Stimulated activated CD8-positive, alpha-beta memory T cell treated with anti-CD3 and anti-CD28 coated beads, Interleukin-2, amount 100 ng/mL, for 48 hours (primary cell): Measurements from ENCODE around the gene NMNAT3.
"Not testable (repeated sequence)": the region's sequence is repeated elsewhere in the genome, so short reads cannot be mapped to it uniquely, and the experiment has no call there.

Experiments
- DNase-seq, 2 donors: peaks; one replicate each; pipeline ENCODE4 v3.0.0-alpha.2; 2020; ENCODE audit warnings: low read depth in 2 of 2

NMNAT3 gene

DNA sequence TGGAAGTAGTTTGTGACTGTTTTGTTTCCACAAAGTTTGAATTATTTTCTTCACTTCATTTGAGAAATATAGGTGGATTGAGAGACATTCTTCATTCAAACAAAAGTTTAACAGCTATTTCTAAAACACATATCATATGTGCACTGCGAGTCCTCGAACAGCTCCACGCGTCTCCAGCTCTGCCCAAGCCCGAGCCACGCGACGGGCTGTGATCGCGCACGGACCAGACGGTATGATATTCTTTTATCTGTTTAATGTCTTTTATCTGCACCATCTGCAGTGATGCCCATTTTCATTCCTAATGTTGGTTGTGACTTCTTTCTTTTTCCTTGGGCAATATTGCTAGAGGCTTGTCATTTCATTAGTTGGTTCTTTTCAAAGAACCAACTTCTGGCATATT lies 94.1 kb downstream of the NMNAT3 start:
- DNase-seq, result not testable (repeated sequence)

DNA sequence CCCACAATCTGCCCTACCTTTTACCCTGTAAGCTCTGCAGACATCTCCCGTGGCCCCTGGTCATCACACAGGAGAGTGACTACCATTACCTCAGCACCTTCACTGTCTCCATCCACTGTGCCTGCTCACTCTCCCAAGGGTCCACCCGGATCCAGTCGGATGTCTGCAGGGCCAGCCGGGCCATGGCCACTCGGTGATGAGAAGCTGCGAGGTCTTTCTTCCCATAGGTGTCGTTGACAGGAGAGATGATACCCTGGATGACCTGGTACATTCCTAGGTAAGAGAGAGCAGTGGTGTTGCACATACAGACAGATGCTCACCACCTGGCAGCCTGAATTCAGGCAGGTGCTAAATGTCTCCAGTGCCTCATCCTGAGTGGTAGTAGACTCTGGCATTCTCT lies 99.0 kb downstream of the NMNAT3 start:
- DNase-seq, result no peak

DNA sequence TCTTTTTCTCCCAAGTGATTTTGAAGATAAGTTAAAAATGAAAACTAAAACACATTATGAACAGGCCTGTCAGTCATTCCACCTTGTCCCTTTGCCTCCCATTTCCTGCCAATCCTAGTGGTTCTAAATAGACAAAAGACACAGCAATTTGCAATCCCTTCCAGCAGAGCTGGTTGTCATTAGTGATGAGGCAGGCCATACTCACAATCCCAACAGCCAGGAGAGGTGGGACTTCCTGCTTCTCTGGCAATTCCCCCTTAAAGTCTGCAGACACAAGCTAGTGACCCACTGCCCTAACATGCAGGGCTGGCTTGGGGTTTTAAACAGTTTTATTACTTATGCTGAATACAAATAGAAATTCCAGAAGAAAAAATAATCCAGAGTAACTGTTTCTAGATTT lies 99.9 kb downstream of the NMNAT3 start:
- DNase-seq, result no peak

DNA sequence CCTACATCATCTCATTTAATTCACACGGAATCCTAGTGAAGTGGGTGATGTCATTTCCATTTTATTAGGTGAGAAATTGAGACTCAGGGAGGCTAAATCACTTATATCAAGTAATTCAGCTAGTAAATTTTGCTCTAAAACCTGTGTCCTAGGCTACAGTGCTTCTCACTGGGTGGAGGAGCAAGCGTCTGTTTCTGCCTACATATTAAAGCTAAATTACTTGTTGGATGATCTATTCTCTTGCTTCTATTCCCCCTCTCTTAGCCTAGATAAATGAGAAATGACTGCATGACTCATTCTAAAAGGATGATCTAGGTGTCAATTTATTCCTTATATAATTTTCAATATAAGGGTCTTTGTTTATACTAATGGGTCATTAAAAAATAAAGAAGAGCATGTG lies 100.4 kb downstream of the NMNAT3 start:
- DNase-seq, result no peak

DNA sequence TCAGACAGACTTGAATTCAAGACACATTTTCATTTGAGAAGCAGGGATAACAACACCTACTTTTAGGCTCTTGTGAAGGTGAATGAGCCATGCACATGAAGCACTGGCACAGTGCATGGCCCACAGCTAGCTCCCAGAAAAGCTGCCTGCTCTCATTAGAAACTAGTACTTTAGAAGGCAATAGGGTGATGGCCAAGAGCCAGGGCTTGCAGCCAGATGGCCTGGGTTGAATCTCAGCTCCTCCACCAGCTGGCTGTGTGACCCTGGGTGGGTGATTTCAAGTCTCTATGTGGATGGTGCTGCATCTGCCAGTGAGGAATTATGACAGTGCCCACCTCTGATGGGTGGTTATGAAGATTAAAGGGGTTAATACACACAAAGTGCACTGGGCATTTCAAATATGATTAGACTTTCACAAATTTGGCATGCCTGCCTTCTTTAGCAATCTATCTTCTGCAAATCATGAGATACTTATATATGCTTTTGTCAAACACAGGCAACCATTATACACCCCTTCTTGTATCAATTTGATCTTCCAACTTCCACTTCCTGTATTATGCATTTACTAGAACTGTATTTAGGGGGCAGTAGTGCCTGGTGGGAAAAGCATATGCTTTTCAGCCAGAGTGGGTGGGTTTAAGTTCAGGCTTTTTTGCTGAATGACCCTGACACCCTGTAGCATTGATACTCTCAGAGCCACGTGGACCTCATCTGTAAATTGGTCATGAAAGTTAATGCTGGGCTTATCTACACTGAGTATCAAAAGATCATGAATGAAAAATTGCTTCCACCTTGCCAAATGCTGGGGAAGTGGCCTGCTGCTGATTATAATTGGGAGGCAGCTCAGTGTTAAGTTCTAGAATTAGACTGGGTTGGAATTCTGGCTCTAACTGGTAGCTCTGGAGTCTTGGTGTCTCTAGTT lies 103.5 kb downstream of the NMNAT3 start:
- no peak for DNase-seq

DNA sequence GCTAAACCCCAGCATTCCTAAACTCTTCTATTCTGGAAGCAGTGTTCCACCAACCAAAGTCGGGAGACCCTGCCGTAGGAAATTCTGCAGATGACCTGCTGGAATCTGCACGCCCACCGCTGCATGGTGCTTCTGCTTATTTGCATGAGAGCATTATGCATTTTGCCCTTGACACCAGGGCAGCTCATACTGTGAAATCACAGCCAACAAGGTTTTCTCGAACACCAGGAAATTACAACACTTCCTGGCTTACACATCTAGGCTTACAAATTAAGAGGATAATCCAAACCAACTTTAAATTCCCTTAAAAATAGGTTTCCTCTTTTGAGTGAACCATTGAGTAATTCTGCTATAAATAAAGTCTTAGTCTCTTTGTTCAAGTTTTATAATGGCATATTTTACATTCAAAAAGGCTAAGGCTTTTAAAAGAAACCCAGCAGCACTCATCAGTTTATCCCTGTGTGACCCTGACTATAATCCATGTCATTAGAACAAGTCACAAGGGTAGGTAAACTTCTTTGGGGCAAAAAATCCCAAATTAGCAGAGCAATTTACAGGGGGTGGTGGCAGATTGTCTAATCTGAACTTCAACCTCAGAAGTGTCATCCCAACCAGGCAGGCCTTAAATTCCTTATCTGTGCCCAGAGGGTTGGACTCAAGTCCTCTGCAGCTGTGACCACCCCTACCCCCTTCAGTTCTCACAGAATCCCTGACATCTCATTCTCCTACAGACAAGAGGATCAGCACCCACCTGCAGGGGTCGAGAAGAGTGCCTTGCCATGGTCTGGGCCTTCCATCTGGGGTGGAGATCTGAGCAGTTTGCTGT lies 104.7 kb downstream of the NMNAT3 start:
- DNase-seq, result no peak

DNA sequence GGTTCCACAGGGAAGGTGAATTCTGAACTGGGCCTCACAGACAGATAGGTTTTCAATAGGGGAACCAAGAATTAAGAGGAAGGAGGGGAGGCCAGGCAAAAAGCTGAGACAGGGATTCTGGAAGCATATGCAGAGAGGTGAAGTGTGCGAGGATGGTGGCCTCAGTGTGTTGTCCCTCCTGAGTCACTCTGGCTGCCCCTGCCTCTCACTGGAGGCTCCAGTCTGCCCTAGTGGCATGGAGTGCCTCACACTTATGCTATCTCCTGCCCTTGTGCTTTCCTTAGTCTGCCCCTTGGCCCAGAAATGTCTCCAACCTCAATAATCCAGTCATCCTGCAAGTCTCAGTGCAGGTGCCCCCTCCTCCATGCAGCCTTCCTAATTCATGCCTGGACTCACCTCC lies 106.1 kb downstream of the NMNAT3 start:
- no peak for DNase-seq

DNA sequence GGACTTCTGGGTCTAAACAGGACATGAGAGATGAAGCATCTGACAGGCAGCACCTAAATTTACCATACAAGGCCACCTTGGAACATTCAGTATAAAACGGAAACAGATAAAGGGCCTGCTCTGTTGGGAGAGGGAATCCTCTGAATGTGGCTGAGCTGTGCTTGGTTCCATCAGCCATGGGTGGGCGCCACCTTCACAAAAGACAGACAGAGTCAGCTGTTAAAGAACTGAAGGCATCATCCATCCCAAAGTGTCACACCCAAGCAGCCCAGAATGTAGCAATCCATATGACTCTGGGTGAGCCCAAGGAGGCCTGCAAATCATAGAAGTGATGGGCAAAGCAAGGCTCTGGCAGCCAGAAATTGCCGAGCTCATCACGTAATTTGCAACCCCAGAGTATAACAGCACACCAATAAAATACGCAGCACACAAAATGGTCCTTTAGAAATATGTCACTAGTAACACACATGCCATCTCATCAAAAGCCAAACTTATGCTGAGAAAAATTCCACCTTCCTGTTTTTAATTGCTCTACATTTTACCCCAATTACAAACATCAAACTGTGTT lies 113.4 kb downstream of the NMNAT3 start:
- no peak for DNase-seq

DNA sequence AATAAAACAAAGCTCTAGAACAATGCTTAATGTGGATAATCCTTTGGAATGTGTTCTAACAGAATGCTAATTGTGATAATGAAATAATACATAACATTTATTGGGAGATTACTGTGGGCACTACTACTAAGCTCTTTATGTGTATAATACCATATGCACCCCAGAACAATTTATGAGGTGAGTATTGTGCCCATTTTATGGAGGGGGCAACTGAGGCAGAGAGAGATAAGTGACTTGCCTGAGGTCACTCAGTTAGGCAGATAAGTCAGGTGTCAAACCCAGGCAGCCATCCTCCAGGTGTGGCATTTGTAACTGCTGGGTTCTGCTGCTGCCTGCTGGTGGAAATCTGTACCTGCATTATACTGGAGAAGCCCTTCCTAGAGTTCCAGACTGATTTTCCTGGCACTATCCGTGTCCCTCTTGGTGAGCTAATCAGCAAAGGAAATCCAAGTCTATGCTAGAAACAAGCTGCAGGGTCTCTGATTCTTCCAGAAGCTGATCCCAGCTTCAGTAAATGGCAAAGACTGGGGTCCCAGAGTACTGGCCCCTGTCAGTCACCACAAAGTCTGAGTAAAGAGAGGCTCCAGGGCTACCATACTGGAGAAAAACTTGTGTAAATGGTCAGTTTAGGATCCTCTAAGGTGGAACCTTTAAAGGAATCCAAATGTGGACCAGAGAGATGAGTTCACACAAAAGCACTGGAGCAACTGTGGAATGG lies 115.7 kb downstream of the NMNAT3 start:
- no peak for DNase-seq

DNA sequence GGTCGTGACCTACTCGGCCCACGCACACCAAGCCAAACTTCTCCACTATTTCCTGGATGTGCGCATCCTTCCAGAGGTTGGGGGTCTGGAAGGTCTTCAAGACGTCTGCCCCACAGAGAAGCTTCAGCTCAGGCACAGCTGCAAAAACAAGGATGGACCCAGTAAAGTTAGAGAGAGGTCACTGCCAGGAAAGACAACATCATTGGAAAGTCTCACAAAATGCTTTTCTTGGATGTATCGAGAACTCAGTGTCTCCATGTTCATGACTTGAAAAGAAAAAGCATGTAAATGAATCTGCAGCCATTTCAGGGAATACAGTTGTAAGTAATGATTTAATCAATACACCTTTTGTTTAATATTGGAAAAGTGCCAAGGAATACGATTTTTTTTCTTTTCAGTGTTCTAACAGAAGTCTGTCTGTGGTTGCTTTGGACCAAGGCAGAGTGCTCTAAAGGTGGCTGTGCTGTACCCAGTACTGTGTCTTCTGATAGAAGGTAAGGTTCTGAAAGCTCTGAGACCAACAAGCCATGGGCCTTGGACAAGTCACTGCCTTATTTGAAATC lies 116.4 kb downstream of the NMNAT3 start:
- DNase-seq, result no peak

DNA sequence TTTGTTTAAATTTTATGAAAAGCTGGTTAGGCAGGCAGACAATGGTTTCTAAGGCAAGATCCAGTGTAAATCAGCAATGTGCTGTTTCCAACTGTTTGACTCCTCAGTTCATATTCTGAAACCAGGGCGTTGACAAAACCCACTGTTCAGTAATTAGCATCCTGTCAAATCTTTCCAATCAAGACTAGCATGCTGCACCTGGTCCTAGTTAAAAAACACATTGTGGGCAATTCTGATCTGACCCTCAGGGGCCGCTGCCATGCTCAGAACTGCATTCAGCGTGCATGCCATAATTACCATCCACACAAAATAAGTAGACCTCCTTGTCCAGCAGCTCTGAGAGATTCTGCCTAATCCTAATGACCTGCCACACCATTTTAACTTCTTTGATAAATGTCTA lies 117.4 kb downstream of the NMNAT3 start:
- DNase-seq, result no peak

DNA sequence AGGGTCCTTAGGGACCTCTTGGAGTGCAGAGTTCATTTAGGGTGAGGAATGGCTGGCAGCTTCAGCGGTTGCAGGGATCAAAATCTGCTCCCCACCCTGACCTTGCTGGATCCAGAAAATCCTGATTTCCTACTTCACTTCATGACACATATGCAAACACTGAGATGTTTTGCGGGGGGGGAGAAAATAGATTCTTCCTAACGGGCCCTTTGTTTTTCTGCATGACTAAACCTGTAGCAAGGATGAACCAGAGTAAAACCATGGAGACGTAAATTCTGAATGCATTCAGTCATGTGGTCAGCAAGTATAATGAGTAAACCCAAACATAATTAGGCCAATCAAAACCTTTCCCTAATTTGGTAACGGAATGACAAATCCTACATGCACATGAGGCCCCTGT lies 118.2 kb downstream of the NMNAT3 start:
- DNase-seq, result no peak

DNA sequence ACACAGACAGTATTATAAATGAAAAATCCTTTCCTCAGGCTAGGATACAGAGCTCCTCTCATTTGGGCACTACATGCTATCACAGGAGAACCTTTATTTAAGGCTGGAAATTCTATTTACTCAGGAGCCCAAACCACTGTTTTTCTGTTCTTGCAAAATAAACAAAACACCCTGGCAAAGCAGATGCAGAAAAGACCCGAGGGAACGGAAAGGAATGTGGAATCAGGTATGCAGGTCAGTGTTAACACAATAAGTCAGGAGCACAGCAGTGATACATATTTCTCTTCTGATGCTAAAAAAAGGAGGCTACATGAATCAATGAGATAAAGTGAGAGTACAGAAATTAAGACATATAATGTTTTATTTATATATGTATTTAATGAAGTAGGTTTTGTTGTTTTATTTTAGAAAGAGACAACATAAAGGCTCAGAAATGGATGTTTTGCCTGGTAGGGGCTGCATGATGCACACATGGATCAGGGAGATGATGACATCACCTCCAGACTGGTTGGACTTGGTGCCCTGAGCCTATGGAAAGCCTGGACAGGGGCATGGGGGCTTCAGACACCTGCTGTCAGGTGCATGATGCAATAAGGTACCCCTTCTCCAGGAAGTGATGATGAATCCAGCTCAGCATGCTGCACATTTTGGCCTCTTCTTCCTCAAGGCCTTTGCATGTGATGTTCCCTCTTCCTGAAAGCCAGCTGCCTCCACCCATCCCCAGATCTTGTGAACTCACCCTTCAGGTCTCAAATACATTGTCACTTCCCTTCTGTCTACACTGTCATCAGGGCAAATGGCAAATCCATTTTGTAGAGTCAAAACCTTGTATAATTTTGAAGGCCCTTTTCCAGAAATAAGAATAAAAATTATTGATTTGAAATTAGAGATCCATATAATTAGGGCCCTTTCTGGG lies 119.2 kb downstream of the NMNAT3 start:
- no peak for DNase-seq

DNA sequence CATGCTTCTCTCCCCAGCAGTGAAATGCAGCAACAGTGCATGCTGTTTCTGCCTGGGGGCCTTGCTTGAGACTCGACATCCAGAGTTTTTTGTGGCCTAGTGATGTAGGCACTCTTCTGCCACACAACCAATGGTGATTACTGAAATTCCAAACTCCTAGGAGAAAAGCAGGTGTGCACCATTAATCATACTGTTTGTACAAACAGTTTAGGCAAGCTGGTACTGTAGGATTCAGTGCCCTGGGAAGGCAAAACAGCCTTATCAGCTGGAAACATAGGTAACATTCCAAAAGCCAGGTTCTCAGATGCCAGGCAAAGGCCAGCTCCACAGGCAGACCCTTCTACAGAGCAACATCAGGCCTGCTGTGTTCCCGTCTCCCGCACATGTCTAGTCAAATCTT lies 120.7 kb downstream of the NMNAT3 start:
- DNase-seq, result no peak

DNA sequence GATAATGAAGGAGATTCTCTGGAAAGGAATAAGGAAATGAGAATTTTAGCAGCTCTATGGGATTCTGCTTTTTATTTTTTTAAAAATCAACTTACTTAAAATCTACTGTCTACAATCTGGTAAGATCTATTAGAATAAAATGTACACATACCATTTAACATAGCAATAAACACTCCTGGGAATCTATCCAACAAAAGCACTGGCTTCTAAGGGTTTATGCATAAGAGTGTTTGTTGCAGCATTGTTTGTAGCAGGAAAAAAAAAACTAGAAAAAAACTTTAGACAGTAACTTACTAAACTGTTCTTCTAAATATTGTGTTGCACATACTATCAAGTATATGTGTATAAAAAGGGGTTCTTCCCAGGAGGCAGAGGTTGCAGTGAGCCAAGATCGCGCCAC lies 122.5 kb downstream of the NMNAT3 start:
- DNase-seq, result no peak

DNA sequence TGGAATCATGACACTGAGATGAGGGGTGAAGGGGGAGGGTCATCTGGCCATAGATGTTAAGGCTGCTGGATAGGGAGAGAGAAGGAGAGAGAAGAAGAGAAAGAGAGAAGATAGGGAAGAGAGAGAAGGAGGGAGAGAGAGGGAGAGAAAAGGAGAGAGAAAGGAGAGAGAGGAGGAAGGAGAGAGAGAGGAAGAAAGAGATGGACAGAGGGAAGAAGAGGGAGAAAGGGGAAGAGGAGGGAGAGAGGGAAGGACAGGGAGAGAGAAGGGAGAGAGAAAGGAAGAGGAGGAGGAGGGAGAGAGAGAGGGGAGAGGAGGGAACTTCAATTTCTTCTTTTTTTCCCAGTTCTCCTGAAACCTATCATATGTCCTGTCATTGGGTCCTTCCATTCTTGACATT lies 123.1 kb downstream of the NMNAT3 start:
- DNase-seq, result no peak

DNA sequence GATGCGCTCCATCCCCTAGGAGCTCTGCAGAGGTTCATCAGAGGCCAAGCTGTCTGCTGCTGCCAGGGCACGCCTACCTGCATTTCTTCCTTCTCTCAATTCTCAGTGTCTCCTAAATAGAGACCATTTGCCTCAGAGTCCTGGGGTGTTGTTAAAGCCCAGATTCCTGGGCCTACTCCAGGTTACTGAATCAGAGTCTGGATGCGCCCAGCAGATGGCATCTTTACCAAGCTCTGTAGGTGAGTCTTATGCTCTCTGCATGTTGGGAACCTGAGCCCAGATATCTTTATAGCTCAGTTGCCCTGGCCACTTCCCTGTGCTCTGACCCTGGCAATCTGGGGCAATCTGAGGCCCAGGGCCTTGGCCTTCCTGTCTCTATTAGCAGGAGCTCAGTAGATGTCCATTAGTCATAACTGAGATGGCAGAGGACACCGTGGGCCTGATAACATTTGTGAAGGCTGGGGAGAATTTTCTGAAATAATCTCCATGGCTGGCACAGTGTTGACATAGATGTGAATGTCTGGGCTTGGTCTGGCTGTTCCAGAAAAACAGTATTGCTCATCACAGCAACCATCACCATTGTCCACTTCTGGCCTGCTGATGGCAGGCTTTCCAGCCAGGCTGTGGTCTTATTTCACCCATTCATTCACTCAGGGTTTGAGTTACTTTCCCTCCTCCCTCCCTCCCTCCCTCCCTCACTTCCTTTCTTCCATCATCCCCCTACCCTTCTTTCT lies 125.0 kb downstream of the NMNAT3 start:
- no peak for DNase-seq

DNA sequence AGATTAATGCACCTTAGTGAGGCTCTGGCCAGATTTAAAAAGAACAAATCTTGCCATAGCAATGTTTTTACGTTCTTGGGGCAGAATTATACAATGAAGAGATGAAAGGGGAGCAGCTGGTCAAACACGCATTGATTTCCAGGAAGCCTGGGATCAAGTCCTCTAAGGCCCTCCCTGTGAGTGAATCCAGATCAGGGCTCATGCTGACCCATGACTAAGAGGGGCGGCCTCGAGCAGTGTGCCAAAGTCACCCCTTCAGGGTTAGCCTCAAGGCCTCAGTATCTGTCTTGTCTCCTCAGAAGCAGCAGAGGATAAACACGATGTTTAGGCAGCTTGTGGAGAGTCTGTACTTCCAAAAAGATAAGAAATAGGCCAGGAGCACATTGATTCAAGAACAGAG lies 129.0 kb downstream of the NMNAT3 start:
- DNase-seq, result no peak

DNA sequence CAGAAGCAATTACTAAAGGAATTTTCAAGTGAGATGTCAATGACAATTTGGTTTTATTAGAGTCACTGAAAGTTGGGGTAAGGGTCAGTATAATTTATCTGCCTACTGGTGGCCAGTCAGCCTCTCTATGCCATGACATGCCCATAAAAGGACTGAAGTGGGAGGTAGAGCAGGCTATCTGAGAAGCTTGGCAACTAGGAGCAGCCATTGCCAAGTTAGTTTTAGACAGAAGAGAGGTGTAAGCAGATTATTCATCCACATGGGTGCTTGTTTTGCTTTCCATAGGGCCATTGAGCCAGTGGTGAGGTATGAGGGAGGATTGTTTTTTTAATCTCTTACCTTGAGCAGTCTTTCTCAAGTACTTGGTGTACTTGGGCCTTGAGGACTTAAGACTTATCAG lies 130.1 kb downstream of the NMNAT3 start:
- DNase-seq, result no peak

DNA sequence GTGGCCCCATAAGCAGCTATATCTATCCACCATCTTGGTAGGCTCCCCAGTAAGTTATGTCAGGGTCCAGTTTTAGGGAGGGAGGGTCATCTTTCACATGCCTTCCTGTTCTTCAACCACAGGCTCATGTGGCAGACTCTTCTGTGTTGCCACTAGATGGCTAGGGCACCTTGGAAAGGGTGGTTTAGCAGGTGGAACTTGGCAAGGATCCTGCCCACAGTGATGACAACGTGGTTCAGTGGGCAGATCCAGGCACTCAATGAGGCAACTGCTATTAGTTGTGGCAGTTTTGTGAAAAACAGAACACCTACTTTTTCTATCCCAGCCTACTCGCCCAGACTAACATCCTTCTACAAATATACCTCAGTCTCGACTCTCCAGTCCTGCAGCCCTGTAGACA lies 131.0 kb downstream of the NMNAT3 start:
- DNase-seq, result no peak
